Measurements from ENCODE around the gene NAPG.
"Not testable (repeated sequence)": the region's sequence is repeated elsewhere in the genome, so short reads cannot be mapped to it uniquely, and the experiment has no call there.

NAPG gene

GRCh38 chr18:10546557-10547300, 20.9 kb downstream of the NAPG start:
- DNase-seq (ENCODE audit: low read depth): no peak

GRCh38 chr18:10552226-10552625, 26.4 kb downstream of the NAPG start:
- no peak for DNase-seq (ENCODE audit: low read depth)

- DNase-seq (ENCODE audit: low read depth): not testable (repeated sequence)
Measured at GRCh38 chr18:10556251-10556650, 30.4 kb downstream of the NAPG start.

- no peak for DNase-seq (ENCODE audit: low read depth)
Measured at GRCh38 chr18:10557085-10557677, 31.4 kb downstream of the NAPG start.

- DNase-seq (ENCODE audit: low read depth): no peak
Measured at GRCh38 chr18:10558243-10558966, 32.6 kb downstream of the NAPG start.

GRCh38 chr18:10558967-10559298, 33.1 kb downstream of the NAPG start:
- no peak for DNase-seq (ENCODE audit: low read depth)

GRCh38 chr18:10559553-10560451, 34.0 kb downstream of the NAPG start:
- DNase-seq (ENCODE audit: low read depth): no peak

GRCh38 chr18:10560452-10561045, 34.7 kb downstream of the NAPG start:
- DNase-seq (ENCODE audit: low read depth): peak; percentile 31

- DNase-seq (ENCODE audit: low read depth): no peak
Measured at GRCh38 chr18:10562773-10563160, 36.9 kb downstream of the NAPG start.

GRCh38 chr18:10563886-10564285, 38.1 kb downstream of the NAPG start:
- DNase-seq (ENCODE audit: low read depth): no peak

GRCh38 chr18:10564975-10565773, 39.3 kb downstream of the NAPG start:
- DNase-seq (ENCODE audit: low read depth): no peak

GRCh38 chr18:10565835-10566234, 40.0 kb downstream of the NAPG start:
- no peak for DNase-seq (ENCODE audit: low read depth)

- DNase-seq (ENCODE audit: low read depth): no peak
Measured at GRCh38 chr18:10566390-10566789, 40.6 kb downstream of the NAPG start.

- DNase-seq (ENCODE audit: low read depth): not testable (repeated sequence)
Measured at GRCh38 chr18:10569941-10570340, 44.1 kb downstream of the NAPG start.

- DNase-seq (ENCODE audit: low read depth): no peak
Measured at GRCh38 chr18:10570622-10571021, 44.8 kb downstream of the NAPG start.

- no peak for DNase-seq (ENCODE audit: low read depth)
Measured at GRCh38 chr18:10571537-10571936, 45.7 kb downstream of the NAPG start.

- not testable (repeated sequence) for DNase-seq (ENCODE audit: low read depth)
Measured at GRCh38 chr18:10573261-10573660, 47.4 kb downstream of the NAPG start.

- not testable (repeated sequence) for DNase-seq (ENCODE audit: low read depth)
Measured at GRCh38 chr18:10574412-10574811, 48.6 kb downstream of the NAPG start.

GRCh38 chr18:10577842-10578572, 52.2 kb downstream of the NAPG start:
- DNase-seq (ENCODE audit: low read depth): not testable (repeated sequence)

GRCh38 chr18:10578573-10578899, 52.7 kb downstream of the NAPG start:
- not testable (repeated sequence) for DNase-seq (ENCODE audit: low read depth)
